ENCODE data around the gene DEDD2. TPM values are rescaled to one million over a fixed set of nuclear protein-coding genes. Genes with fewer than 3 reads are reported as not detected.
"Not testable (repeated sequence)": the region's sequence is repeated elsewhere in the genome, so short reads cannot be mapped to it uniquely, and the experiment has no call there.

DEDD2 gene, protein sequence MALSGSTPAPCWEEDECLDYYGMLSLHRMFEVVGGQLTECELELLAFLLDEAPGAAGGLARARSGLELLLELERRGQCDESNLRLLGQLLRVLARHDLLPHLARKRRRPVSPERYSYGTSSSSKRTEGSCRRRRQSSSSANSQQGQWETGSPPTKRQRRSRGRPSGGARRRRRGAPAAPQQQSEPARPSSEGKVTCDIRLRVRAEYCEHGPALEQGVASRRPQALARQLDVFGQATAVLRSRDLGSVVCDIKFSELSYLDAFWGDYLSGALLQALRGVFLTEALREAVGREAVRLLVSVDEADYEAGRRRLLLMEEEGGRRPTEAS
- total RNA-seq = 27.3 and 29.4 TPM in 2 replicates

DNA sequence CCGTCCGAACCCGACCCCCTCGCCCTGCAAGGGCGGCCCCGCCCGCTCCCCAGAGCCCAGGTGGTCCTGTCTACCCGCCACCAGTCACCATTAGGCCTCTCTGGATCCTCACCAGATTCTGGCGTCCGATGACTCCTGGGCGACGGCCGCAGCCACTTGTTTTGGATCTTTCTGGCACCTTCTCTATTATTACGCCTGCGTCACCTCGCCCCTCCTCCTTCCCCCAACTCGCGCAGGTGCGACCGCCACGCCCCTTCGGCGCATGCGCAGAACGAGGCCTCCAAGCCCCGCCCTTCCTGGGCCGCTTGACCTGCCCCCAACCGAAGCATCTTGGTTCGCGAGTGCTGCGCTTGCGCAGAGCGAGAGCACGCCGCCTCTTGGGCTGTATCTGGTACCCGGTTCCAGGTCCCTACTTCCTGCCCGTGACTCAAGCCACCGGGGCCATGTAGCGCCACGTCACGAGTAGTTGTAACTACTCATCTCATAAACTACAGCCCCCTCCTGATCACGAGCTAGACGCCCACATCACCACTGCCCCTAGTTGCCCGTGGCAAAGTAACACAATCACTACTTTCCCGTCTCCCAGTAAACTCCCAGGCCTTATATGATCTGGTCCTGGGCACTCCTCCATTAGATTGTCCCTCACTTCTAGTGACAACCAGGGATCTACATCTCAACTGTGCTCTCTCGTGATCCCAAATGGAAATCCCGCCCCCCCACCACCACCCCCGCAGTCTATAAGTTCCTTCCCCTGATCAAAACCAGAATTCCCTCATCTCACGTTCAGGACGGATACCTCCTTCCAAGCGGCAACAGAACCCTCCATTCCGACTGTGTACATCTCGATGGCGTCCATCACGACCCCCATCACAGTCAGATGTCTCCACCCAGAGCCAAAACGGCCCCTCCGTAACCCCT, at the start of gene DEDD2:
Gene DEDD2, minus strand, starts transcription at position 158 of the 918 bp plus-strand sequence. CDS start 670 bp downstream, outside the sequence.
- peak; percentile 98 for DNase-seq

DNA sequence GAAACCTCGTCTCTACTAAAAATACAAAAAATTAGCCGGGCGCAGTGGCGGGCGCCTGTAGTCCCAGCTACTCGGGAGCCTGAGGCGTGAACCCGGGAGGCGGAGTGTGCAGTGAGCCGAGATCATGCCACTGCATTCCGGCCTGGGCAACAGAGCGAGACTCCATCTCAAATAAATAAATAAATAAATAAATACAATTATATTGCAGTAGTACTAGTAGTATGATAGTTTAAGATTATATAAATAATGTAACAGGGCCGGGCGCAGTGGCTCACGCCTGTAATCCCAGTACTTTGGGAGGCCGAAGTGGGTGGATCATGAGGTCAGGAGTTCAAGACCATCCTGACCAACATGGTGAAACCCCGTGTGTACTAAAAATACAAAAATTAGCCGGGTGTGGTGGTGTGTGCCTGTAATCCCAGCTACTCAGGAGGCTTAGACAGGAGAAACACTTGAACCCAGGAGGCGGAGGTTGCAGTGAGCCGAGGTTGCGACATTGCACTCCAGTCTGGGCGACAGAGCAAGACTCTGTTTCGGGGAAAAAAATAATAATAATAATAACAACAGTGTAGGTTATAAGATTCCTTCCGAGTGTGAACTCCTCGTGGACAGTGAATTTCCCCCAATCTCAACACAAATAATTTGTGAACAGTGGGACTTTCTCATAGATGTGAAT, 49.6 kb upstream of the DEDD2 start:
- DNase-seq = not testable (repeated sequence)

DNA sequence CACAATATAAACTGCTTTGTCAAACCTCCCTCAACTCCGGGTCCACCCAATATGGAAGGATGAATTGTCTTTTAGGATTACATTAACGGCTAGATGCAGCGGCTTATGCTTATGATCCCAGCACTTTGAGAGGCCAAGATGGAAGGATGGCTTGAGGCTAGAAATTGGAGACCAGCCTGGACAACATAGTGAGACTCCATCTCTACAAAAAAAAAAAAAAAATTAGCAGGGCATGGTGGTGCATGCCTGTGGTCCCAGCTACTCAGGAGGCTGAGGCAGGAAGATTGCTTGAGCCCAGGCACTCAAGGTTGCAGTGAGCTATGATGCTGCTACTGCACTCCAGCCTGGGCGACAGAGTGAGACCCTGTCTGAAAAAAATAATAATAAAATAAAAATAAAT, 48.6 kb upstream of the DEDD2 start:
- DNase-seq = not testable (repeated sequence)

DNA sequence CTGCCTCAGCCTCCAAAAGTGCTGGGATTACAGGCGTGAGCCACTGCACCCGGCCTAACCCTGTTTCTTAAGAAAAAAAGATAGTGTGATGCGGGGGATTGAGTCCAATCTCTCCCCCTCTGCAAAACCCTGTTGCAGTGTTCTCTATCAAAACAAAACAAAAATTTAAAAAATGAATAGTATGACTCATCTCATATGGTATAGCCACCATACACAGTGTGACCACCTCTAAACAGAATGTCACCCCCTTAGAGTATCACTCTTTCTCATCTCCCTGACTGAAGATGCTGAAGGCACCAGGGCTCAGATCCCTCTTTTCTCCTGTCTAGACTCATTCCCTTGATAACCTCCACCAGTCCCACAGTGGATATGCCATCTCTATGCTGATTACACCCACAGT, 44.3 kb upstream of the DEDD2 start:
- DNase-seq = no peak

DNA sequence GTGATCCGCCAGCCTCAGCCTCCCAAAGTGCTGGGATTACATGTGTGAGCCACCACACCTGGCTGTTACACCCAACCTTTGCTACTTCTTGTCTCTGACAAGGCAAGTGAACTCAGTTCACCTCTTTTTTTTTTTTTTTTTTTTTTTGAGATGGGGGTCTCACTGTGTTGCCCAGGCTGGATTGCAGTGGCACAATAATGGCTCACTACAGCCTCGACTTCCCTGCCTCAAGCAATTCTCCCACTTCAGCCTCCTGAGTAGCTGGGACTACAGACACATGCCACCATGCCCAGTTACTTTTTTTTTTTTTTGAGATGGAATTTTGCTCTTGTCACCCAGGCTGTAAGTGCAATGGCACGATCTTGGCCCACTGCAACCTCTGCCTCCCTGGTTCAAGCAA, 40.4 kb upstream of the DEDD2 start:
- not testable (repeated sequence) for DNase-seq

DNA sequence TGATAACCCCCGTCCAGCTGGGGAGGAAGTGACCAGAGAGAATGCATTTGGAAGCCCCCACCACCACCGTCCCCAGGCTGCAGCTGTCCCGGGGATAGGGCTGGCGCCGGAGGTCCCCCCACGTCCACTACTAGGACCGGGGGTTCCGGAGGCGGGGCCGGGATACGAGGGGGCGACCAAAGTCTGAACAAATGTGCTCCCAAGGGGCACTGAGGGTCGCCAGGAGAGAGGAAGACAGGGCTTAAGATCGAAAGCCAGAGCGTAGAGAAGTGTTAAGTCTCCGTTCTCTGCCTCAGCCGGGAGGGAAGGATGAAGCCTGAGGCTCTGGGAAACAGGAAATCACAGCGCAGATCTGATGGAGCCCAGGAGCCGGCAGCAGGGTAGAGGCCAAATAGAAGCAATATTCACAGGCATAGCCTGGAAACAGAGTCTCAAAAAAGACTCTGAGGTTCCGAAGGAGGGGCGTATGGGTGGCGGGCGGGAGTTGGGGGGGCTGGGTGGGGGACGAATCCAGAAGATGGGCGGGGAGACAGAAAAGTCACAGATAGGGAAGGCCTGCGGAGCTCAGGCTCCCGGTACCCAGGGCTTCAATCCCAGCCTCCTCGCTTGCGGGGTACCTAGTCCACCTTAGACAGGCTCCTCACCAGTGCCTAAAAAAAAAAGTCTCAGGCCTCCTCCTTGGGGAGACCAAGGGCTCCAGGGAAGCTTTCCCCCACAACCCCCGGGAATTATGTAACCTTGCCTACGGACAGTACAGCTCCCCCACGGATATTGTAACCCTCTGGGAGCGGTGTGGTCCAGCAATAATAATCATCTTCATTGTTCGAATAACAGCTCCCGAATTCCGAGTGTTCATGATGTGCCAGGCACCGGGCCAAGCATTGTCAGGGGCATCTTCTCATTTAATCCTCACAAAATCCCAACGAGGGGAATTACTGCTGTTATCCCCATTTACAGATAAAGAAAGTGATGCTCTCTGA, 38.6 kb upstream of the DEDD2 start:
- peak; percentile 70 for DNase-seq

DNA sequence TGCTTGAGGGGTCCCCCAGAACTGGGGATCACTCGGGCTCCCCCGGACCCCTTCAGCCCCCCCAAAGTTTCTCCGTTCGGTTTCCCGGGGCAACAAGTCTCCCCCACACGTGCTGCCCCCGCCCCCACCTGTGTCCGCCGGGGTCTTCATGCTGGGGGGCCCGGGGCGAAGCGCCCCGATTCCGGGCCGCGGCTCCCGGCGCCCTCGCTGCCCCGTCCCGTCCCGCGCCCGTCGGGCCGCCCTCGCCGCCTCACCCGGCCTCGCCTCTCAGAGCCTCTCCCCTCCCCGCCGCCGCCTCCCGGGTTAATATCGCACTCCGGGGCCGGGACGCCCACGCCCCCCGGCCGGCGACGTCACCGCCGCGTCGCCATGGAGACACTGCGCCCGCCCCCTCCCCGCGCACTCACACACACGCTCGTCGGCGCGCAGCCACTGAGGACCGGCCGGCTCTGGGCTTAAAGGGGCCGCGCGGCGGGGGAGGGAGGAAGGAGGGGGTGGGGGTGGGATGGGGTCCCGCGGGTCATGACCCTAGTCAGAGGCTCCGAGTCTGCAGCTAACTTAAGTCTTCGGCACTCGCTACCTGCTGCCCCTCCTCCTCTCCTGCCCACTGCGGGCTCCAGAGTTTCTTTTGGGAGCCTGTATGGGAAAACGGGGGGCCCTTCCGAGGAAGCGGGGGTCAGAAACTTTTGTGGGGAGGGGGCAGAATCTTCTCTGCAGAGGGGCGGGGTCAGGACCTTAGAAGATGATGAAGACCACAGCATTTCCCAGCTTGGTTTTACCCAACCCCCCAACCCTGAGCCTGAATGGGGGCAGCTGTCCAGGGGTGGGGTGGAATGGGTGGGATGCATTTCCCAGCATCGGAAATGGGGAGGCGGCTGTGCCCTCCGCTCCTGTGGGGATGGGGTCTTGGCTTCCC, 37.6 kb upstream of the DEDD2 start, which contains the start of gene ERF:
Gene ERF, minus strand, starts transcription at position 279 of the 916 bp plus-strand sequence. Its CDS starts 129 bp downstream, at position 150.
- peak; percentile 96 for DNase-seq

DNA sequence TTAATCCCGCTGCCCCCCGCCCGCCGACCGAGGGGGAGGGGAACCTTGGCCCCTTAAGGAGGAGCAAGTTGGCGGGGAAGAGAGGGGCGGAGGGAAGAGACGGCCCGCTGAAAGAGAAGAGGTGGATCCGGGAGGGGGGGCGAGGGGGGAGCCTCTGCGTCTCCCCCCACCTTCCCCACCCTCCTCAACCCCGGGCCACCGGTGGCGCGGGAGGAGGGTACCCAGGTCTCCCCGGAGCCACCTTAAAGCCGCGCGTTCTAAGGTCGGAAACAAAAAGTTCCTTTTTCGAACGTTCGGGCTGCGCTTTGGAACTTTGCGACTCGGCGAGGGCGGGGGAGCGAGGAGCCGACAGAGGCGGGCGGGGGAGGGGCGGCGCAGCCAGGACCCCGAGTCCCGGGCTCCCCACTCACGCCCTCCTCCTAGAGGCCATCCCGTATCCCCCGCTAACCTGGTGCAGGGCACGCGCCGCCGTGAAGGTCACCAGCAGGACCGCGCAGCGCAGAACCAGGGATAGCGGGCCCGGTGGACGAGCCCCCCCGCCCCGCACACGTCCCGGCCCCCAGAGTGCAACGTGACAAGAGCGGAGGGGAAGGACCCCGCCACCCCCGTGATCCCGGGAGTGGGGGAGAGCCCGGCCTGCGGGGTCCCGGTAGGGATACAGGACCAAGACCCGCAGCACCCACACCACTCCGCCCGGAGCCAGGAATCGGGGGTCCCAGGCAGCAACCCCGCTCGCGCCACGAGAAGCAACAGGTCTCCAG, 36.8 kb upstream of the DEDD2 start:
- DNase-seq = peak; percentile 71

DNA sequence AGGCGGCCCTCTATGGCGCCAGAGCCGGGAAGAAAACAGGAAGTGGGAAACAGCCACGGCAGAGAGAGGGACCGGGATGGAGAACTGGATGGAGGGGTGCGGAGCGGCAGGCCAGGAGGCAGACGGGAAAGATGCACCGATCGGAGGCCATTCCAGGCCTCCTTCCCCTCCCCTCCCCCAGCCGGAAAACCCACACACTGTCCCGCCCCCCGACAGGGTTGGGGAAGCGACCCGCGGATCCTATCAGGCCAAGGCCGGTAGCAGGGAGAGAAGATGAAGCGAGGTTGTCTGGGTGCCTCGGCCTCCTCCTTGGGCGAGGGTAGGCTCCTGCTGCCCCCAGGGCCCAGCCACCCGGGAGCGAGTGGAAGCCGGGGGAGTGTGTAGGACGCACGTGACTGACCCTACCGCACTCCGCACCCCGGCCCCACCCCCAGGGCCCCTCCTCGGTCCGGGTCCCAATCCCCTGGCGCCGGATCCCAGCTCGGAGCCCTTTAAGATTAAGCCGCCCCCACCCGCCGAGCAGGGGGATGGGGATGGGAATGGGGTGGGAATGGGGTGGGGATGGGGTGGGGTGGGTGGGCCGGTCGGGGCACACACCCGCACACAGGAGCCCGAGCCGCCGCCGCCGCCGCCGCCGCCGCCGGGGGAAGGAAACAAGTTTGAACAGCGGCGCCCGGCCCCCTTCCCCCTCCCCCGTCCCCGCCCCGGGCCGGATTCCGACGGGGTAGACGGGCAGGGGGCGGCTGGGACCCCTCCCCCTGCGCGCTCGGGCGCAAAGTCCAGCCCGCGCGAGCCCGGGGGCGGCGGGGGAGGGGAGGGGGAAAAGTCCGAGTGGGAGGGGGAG, 36.0 kb upstream of the DEDD2 start:
- peak; percentile 55 for DNase-seq

DNA sequence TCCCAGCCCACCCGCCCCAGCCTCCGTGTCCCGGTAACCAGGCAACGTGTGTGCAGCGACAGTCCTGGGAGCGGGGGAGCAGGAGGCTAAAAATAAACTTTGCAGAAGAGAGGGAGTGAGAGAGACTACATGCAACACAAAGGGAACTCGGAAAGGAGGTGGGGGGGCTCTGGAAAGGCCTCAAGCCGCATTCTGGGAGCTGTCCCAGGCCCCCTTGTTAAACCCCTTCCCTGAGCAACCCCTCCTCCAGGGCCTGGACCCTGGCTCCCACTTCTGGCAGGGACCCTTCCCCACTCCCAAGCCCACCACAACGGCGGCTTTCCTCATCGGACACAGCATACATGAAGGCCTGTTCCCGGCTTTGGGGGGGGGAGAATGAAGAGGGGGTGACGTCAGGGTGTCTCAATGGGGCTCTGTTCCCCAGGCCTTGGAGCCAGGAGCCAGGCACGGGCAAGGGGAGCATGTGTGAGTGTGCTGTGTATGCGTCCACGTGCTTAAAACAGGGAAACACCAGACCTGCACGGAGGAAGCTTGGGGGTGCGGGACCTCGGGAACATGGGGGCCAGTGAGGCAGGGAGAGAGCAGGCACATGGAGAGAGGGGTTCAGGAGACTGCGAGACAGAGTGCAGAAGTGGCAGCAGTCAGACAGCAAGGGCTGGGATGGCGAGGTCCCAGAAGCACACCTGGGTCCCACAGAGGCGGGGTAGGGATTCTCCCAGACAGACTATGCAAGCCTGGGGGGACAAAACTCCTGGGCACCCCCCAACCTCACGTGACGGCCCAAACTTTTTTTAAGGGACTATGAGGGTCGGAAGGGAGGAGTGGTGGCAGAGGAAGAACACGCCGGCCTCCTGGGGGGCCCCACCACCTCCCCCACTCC, 35.1 kb upstream of the DEDD2 start:
- DNase-seq = peak; percentile 37

DNA sequence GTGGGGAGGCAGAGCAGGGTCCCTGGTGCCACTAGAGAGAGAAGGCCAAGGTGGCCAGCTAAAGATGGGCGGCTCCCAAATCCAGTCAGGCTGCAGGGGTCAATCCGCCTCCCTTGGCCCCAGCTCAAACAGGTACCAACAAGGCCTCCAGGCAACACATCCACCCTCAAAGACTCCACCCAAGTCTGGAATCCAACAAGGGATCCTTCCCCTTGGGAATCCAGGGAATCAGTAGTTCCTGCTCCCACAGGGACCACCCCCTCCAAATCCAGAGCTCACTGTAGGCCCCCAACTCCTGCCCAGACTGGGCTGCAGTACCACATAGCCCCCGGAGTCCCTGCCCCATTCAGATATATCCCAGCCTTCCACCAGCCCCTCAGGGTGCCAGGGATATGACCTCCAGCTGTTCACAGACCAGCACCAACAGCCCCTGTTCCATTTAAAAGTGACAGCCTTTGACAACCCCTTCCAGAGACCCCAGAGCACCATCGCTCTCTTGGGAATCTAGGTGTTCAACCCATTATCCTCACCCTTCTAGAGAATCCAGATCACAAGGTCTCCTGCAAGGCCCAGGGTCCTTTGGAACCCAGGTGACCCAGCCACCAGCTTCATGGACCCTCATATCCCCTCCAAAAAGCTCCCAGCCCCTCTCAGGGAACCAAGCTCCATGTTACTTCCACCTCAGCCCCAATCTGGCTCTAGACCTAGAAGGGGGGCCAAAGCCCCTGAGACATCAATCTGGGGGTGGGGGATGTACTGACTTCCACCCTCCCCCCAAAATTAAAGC, 34.3 kb upstream of the DEDD2 start:
- no peak for DNase-seq

DNA sequence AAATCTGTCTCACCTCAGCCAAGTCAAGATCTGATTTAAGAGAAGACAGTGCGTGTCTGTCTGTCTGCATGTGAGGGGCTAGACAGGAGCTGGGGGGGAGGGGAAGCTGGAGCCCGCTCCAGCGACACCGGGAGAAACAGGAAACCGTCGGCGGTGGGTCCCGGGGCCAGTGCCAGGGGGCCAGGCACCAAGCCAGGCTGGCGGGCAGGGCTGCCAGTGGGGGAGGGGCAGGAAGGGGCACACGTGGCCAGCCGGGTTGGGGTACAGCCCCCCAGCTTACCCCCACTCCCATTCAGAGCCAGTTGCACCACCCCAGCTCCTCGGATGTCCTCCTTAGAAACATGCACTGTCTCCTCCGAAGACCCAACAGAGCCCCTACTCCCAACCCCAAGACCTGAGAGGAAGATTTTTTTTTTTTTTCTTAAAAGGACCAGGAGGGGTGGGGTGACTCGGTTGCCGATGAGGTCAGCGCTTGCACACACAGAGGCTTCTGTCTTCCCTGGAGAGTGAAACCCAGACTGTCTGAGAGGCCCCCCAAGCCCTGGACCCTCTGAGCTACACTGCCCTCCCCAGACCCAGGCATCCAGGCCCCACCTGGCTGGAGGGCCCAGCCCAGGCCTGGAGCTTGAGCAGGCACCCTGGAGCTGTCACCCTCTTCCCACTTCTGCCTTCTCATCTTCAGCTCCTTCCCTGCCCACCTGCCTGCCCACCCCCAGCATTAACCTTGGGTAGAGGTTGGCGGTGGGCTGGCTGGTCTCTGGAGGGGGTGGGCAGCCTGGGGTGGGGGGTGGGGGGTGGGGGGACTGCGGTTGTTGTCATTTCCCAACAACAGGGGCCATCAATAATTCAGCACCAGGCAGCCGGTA, 33.4 kb upstream of the DEDD2 start:
- DNase-seq = peak; percentile 56

DNA sequence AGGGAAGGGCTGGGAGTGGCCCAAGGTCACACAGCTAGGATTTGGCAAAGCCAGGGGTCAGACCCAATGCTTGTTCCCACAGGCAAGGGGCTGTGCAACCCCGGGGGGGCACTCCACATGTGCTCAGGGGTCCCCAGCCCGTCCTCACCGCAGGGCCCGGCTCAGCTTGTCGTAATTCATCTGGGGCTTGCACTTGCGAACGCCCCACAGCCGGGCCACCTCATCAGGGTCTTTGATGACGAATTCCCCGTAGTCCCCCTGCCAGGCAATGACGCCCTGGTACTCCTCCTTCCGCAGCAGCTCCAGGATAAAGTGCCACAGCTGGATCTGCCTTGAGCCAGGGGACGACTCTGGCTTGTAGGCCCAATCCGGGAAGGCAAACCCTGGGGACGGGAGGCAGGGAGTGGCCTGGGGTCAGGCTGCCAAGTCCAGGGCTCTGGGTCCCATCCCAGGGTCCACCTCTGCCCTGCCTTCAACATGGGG, 32.7 kb upstream of the DEDD2 start:
- no peak for DNase-seq

DNA sequence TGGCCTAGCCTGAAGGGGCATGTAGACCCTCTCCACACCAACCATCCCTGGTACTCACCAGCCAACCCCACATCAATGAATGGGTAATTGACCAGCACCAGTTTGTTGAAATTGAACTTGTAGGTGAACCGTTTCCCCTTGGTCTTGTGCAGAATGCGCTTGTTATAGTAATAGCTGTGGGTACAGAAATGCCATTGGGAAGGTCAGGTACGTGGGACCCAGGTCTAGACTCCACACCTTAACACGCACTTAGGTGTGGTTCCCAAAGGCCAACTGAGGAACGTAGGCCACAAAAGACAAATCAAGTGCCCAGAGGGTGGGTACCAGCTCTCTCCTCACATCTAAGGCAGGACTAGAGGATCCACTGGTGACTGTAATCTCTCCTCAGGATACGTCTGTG, 32.3 kb upstream of the DEDD2 start:
- DNase-seq = no peak

DNA sequence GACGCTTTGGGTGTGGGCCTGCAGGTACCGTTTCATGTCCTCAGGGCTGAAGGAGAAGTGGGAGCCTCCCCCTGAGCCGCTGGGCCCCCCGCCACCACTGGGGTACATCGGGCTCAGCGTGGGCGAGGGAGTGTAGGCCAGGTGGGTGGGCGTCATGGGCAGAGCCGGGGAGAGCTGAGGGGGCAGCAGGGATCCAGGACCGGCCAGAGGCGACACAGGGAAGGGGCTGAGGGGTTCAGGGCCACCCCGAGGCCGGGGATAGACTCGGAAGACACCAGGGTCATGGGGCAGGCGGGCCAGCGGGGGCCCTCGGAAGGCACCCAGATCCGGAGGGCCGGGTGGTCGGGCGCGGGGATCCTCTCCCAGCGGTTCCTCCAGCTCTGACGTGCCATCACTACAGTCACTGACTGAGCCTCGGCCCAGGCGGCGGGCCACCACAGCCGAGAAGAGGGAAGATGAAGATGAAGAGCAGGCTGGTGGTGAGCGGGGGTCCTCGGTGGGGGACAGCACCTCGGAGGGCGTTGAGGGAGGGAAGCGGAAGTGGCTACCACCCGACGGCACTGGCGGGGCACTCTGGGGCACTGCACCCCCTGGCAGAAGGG, 31.8 kb upstream of the DEDD2 start:
- no peak for DNase-seq
